Fibroblast of pulmonary artery (primary cell): ENCODE data around the gene C16orf54.
"Not testable (repeated sequence)": the region's sequence is repeated elsewhere in the genome, so short reads cannot be mapped to it uniquely, and the experiment has no call there.

ENCODE experiments used
- DNase-seq: peaks from one replicate; pipeline ENCODE4 v3.0.0-alpha.2; 2010; ENCODE audit warnings: low read depth
- H3K4me3 ChIP-seq: replicated peaks from 2 replicates; pipeline ENCODE4 v1.5.1; 2011; ENCODE audit warnings: low read depth, mild to moderate bottlenecking, control low read depth, low read length, moderate library complexity
- TF ChIP-seq, protein P1 (sequence below): IDR thresholded peaks from 2 replicates; pipeline ENCODE4 v1.5.1; 2011; ENCODE audit warnings: mild to moderate bottlenecking, control low read depth, low read length, inconsistent platforms; ENCODE audit errors: missing control alignments

Gene C16orf54

DNA sequence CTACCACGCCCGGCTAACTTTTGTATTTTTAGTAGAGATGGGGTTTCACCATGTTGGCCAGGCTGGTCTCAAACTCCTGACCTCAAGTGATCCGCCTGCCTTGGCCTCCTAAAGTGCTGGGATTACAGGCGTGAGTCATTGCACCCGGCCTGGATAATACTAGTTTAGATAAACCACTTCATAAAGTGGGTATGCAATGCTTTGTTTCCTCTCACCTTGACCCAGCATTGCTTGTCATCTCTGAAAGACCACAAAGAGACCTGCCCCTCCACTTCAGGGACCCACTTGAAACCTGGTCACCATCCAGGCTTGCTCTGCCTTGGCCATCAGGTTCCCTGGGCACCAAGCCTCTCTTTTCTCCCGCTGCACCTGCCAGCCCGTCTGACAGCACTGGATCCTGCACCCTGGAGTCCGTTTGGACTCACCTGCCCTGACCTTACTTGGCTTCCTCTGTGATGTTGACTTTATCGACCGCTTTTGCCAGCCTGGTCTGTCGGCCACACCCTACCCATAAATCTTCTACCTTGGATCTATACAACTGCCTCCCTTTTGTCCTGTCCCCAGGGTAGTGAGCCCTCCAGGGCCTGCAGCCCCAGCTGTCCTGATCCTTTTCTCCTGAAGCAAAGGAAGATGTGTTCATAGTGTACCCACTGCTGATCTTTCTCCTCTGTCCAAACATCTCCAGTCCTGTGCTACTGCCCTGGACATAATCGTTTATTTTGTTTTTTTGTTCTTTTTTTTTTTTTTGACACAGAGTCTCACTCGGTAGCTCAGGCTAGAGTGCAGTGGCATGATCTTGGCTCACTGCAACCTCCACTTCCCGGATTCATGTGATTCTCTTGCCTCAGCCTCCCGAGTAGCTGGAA, 19.6 kb upstream of the C16orf54 start:
- TF ChIP-seq, protein P1, sequence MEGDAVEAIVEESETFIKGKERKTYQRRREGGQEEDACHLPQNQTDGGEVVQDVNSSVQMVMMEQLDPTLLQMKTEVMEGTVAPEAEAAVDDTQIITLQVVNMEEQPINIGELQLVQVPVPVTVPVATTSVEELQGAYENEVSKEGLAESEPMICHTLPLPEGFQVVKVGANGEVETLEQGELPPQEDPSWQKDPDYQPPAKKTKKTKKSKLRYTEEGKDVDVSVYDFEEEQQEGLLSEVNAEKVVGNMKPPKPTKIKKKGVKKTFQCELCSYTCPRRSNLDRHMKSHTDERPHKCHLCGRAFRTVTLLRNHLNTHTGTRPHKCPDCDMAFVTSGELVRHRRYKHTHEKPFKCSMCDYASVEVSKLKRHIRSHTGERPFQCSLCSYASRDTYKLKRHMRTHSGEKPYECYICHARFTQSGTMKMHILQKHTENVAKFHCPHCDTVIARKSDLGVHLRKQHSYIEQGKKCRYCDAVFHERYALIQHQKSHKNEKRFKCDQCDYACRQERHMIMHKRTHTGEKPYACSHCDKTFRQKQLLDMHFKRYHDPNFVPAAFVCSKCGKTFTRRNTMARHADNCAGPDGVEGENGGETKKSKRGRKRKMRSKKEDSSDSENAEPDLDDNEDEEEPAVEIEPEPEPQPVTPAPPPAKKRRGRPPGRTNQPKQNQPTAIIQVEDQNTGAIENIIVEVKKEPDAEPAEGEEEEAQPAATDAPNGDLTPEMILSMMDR, result no peak
- no peak for DNase-seq
- no peak overlapping the region for H3K4me3 ChIP-seq

DNA sequence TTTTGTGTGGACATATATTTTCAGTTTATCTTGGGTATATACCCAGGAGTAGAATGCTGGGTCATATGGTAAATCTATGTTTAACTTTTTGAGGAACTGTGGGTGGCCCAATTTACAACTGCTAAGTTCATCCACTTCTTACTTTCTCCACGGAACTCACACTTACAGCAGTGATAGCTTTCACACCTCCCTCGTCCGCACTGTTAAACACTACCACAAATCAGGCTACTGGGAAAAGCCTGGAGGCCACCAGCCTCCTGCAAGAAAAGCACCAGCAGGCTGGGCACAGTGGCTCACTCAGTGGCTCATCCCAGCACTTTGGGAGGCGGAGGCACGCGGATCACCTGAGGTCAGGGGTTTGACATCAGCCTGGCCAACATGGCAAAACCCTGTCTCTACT, 17.5 kb upstream of the C16orf54 start:
- TF ChIP-seq, protein P1, result no peak
- DNase-seq, result no peak
- no peak overlapping the region for H3K4me3 ChIP-seq

DNA sequence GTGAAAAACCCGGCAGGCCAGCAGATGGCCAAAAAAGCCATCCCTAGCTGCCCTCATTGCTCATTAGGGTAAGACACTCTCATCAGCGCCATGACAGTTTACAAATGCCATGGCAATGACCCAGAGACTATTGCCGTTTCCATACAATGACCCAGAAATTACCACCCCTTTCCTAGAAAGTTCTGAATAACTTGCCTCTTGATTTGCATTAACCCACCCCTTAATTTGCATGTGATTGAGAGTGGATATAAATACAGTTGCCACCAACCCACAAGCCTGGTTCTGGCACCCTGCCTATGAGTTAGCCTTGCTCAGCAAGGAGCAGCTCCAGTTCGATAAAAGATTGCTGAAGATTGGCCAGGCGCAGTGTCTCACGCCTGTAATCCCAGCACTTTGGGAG, 16.1 kb upstream of the C16orf54 start:
- TF ChIP-seq, protein P1, result no peak
- DNase-seq, result no peak
- no peak overlapping the region for H3K4me3 ChIP-seq

DNA sequence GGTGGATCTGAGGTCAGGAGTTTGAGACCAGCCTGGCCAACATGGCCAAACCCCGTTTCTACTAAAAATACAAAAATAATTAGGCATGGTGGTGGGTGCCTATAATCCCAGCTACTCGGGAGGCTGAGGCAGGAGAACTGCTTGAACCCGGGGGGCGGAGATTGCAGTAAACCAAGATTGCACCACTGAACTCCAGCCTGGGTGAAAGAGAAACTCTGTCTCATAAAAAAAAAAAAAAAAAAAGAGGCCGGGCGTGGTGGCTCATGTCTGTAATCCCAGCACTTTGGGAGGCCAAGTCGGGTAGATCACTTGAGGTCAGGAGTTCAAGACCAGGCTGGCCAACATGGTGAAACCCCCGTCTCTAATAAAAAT, 15.5 kb upstream of the C16orf54 start:
- not testable (repeated sequence) for DNase-seq, H3K4me3 ChIP-seq

DNA sequence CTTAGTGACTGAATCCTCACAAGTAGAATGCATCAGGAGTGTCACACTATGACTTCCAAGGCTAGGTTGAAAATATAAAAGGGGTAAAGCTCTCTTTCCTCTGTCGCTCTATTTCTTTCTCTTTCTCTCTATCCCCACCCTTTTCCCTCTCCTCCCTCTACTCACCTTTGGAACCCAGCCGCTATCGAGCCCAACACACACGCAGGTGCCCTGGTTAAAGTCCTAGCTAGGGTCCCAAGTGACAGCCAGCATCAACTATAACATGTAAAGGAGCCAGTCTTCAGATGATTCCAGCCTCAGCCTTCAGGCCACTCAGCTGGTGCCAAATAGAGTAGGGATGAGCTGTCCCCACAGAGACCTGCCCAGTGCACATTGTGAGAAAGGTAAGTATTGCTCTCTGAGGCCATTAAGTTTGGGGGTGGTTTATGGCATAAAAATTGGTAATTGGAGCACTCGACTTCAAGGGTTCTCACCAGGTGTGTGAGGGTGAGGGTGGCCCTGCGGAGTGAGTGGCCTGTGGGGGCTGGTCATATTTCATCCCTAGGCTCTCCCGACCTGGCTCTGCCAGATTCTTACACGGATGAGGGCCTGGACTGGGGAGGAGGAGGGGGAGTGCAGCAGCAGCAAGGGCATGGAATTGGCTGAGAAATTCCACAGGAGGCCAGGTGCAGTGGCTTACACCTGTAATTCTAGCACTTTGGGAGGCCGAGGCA, 14.9 kb upstream of the C16orf54 start:
- no peak overlapping the region for H3K4me3 ChIP-seq
- TF ChIP-seq, protein P1, result no peak
- no peak for DNase-seq

DNA sequence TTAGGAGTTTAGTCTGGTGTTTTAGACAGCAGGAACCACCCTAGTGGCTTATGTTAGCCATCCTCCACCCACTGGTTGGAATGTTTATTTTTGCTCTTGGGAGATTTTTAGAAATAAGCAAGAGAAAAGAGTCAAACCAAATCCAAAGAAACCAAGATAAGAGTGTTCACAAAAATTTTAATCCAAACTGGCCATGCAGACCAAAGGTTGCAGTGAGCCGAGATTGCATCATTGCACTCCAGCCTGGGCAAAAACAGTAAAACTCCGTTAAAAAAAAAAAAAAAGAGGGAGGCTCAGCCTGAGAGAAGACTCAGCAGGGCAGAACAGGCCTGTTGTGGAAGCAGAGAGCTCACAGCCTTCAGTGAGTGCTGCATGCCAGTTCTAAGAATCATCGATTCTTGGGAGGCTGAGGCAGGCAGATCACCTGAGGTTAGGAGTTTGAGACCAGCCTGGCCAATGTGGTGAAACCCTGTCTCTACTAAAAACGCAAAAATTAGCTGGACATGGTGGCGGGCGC, 12.2 kb upstream of the C16orf54 start:
- TF ChIP-seq, protein P1, result peak; percentile 21
- H3K4me3 ChIP-seq, result no peak overlapping the region
- DNase-seq, result peak; percentile 67

DNA sequence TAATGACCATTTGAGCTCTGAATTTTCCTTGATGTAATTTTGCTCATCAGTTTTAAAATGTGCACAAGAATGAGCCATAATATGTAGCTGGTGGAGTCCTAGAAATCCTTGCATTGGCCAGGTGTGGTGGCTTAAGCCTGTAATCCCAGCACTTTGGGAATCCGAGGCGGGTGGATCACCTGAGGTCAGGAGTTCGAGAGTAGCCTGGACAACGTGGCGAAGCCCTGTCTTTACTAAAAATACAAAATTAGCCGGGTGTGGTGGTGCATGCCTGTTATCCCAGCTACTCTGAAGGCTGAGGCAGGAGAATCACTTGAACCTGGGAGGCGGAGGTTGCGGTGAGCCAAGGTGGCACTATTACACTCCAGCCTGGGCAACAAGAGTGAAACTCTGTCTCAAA, 11.3 kb upstream of the C16orf54 start:
- H3K4me3 ChIP-seq, DNase-seq: not testable (repeated sequence)
